DOHH2 (cell line): Measurements from ENCODE around the gene SDE2.

Experiments
- CTCF ChIP-seq: fragments of 200-600 bp; sonication (generic); IDR thresholded peaks from one replicate; pipeline ENCODE4 v1.5.1; 2014; ENCODE audit warnings: antibody characterized with exemption, mild to moderate bottlenecking, low read depth, low read length; ENCODE audit not compliant: poor library complexity, severe bottlenecking
- EZH2phosphoT487 ChIP-seq: fragments of 200-600 bp; sonication (generic); IDR thresholded peaks from 2 replicates; pipeline ENCODE4 v1.6.1; 2017; ENCODE audit warnings: borderline replicate concordance, mild to moderate bottlenecking, antibody characterized with exemption, low read length, moderate library complexity, mixed read lengths

- TF ChIP-seq CTCF (no peak), EZH2phosphoT487 (no peak)
Measured at GRCh38 chr1:225973158-225973557, 26.0 kb downstream of the SDE2 start.
